22Rv1 (cell line): Measurements from ENCODE around the gene ACSM2B.

Experiments used
- CTCF ChIP-seq: fragments of 450-650 bp; IDR thresholded peaks from 2 replicates; pipeline ENCODE4 v1.5.1; 2017; ENCODE audit warnings: mild to moderate bottlenecking
- ZFX ChIP-seq: fragments of 450-650 bp; IDR thresholded peaks from 2 replicates; pipeline ENCODE4 v1.6.1; 2017; ENCODE audit warnings: antibody characterized with exemption, borderline replicate concordance

- no peak for TF ChIP-seq CTCF
- no peak for TF ChIP-seq ZFX
Measured at GRCh38 chr16:20610892-20611349, 34.8 kb upstream of the ACSM2B start.
